GM18520 (cell line): ENCODE results near the gene VASN.
"Not testable (repeated sequence)": the region's sequence is repeated elsewhere in the genome, so short reads cannot be mapped to it uniquely, and the experiment has no call there.

Source experiments
- ATAC-seq: cut with Tn5 transposase; IDR thresholded peaks from one replicate; pipeline ENCODE4 v1.9.1; 2021; ENCODE audit not compliant: unreplicated experiment

The VASN gene

GRCh38 chr16:4383591-4384444, 12.2 kb downstream of the VASN start:
- ATAC-seq, result no peak

- ATAC-seq, result no peak
These were observed 12.9 kb downstream of the VASN start for GRCh38 chr16:4384509-4384942.

- no peak for ATAC-seq
These were observed 13.6 kb downstream of the VASN start for GRCh38 chr16:4385066-4385788.

- ATAC-seq, result no peak
These were observed 14.3 kb downstream of the VASN start for GRCh38 chr16:4385789-4386450.

- no peak for ATAC-seq
These were observed 14.8 kb downstream of the VASN start for GRCh38 chr16:4386451-4386805.

GRCh38 chr16:4386951-4387565, 15.4 kb downstream of the VASN start:
- no peak for ATAC-seq

GRCh38 chr16:4387781-4388180, 16.1 kb downstream of the VASN start:
- no peak for ATAC-seq

GRCh38 chr16:4388271-4389021, 16.8 kb downstream of the VASN start:
- no peak for ATAC-seq

GRCh38 chr16:4389051-4389955, 17.7 kb downstream of the VASN start:
- no peak for ATAC-seq

- ATAC-seq, result no peak
These were observed 18.9 kb downstream of the VASN start for GRCh38 chr16:4390266-4391260.

- no peak for ATAC-seq
These were observed 20.2 kb downstream of the VASN start for GRCh38 chr16:4391631-4392381.

GRCh38 chr16:4392382-4393239, 21.0 kb downstream of the VASN start:
- no peak for ATAC-seq

- ATAC-seq, result no peak
These were observed 21.6 kb downstream of the VASN start for GRCh38 chr16:4393240-4393600.

GRCh38 chr16:4393850-4394249, 22.2 kb downstream of the VASN start:
- ATAC-seq, result not testable (repeated sequence)

- ATAC-seq, result no peak
These were observed 23.5 kb downstream of the VASN start for GRCh38 chr16:4395055-4395726.

- no peak for ATAC-seq
These were observed 27.5 kb downstream of the VASN start for GRCh38 chr16:4399001-4399730.
